Motor neuron (in vitro differentiated cells): ENCODE results near the gene ALDH5A1. TPM values are rescaled to one million over a fixed set of nuclear protein-coding genes. Genes with fewer than 3 reads are reported as not detected.
"Not testable (repeated sequence)": the region's sequence is repeated elsewhere in the genome, so short reads cannot be mapped to it uniquely, and the experiment has no call there.

Experiments
- ATAC-seq, 8 experiments: fragments of 200-7000 bp; cut with Tn5 transposase; replicated peaks in 6 of 8; 2 replicates each; pipeline ENCODE4 v1.8.0; 2021; ENCODE audit warnings: mild to moderate bottlenecking in 8 of 8, moderate library complexity in 8 of 8
- H3K27ac ChIP-seq, 2 donors: fragments of 250-450 bp; sonication (Bioruptor Pico); 2 replicates each; pipeline ENCODE4 v1.9.0; 2021; ENCODE audit warnings: antibody characterized with exemption in 2 of 2, mild to moderate bottlenecking in 2 of 2, moderate library complexity in 1 of 2
- H3K4me1 ChIP-seq, 2 donors: fragments of 250-450 bp; sonication (Bioruptor Pico); replicated peaks in 1 of 2; 2 replicates each; pipeline ENCODE4 v1.6.1; 2021; ENCODE audit warnings: antibody characterized with exemption in 2 of 2, mild to moderate bottlenecking in 2 of 2, moderate library complexity in 1 of 2
- H3K4me3 ChIP-seq, 5 donors: fragments of 250-450 bp; sonication (Bioruptor Pico); 2 replicates each; pipeline ENCODE4 v1.9.0; 2021; ENCODE audit warnings: antibody characterized with exemption in 5 of 5, mild to moderate bottlenecking in 5 of 5, moderate library complexity in 4 of 5
- WGBS, 10 experiments: fragments of 450-650 bp; shearing (Covaris generic); methylation state at CpG; one replicate each; pipeline ENCODE4 v1.0.0; 2022; 5-methylcytosine and 5-hydroxymethylcytosine counted together
- in situ Hi-C, 9 experiments: fragments of 400-800 bp; cut with MboI; loops; one replicate each; pipeline ENCODE4 v1.15.0; 2021; ENCODE audit warnings: low sequenced_read_pairs in 9 of 9, low pct_unique_long_range_greater_than_20kb in 2 of 9; ENCODE audit not compliant: unreplicated experiment in 9 of 9
- total RNA-seq, 8 experiments: library from RNA; unstranded; fragments of 300-600 nt; gene quantifications; 2 replicates each; pipeline versions ENCODE4 v1.2.3 to v1.2.4, GENCODE V29; 2022

Gene ALDH5A1
- total RNA-seq, 8 experiments from 2014 or later, result 0.25 to 32.4 (median 12.9) TPM

GRCh38 chr6:24492475-24492874 lies 2.3 kb upstream of the ALDH5A1 start:
- WGBS, 10 experiments, result 14 to 88% (median 70%) methylated on average over 1 to 3 of the region's 3 CpGs; no CpG with 5 or more reads in 3 of the 10 experiments
- Histone ChIP-seq H3K4me3 (no peak overlapping the region), H3K4me1 (peaks cover 8 to 10% of the 10 kb centered on the region in 2 donors), H3K27ac (no peak overlapping the region)
- ATAC-seq, result no peak
- in situ Hi-C loops, result no loop called here

GRCh38 chr6:24493945-24494820 lies 586 bp upstream of the ALDH5A1 start:
- WGBS, 10 experiments, result 16 to 83% (median 44%) methylated on average over 3 to 26 of the region's 36 CpGs

GRCh38 chr6:24497254-24497970 lies 2.6 kb downstream of the ALDH5A1 start:
- H3K27ac ChIP-seq, result no peak overlapping the region
- WGBS, 10 experiments, result 36 to 98% (median 69%) methylated on average over 2 to 9 of the region's 11 CpGs; no CpG with 5 or more reads in 2 of the 10 experiments
- in situ Hi-C loops, result no loop called here

More at GRCh38 chr6:24493945-24494820, 586 bp upstream of the ALDH5A1 start:
- peak overlapping the region; percentile 49 to 75 (median 56) for H3K4me3 ChIP-seq
- peak overlapping the region in 1 of 2 donors; percentile 83 for H3K27ac ChIP-seq
- in situ Hi-C loops, result no loop called here
- peak in 2 of 8 experiments; percentile 3 to 5 for ATAC-seq
- H3K4me1 ChIP-seq, result peaks cover 8 to 10% of the 10 kb centered on the region in 2 donors

GRCh38 chr6:24500683-24501082 lies 5.9 kb downstream of the ALDH5A1 start:
- WGBS, 10 experiments, result 42 to 100% (median 75%) methylated on average over 1 to 3 of the region's 3 CpGs; no CpG with 5 or more reads in 1 of the 10 experiments
- H3K27ac ChIP-seq, result no peak overlapping the region
- no peak for ATAC-seq
- no peak overlapping the region for H3K4me3 ChIP-seq
- in situ Hi-C loops, result no loop called here
- H3K4me1 ChIP-seq, result peaks cover 2 to 3% of the 10 kb centered on the region in 2 donors

More at GRCh38 chr6:24497254-24497970, 2.6 kb downstream of the ALDH5A1 start:
- ATAC-seq, result no peak
- H3K4me1 ChIP-seq, result peaks cover 8 to 10% of the 10 kb centered on the region in 2 donors
- H3K4me3 ChIP-seq, result no peak overlapping the region

GRCh38 chr6:24501374-24501773 lies 6.6 kb downstream of the ALDH5A1 start:
- no peaks in the 10 kb centered on the region for H3K4me1 ChIP-seq
- WGBS, 10 experiments, result 20 to 100% (median 63%) methylated on average over 1 to 2 of the region's 2 CpGs
- H3K4me3 ChIP-seq, result no peak overlapping the region
- no peak overlapping the region for H3K27ac ChIP-seq
- ATAC-seq, result no peak
- in situ Hi-C loops, result no loop called here

GRCh38 chr6:24501914-24502313 lies 7.1 kb downstream of the ALDH5A1 start:
- ATAC-seq, result no peak

GRCh38 chr6:24504287-24504648 lies 9.5 kb downstream of the ALDH5A1 start:
- no peak for ATAC-seq
- H3K4me3 ChIP-seq, result no peak overlapping the region
- no peak overlapping the region for H3K27ac ChIP-seq
- H3K4me1 ChIP-seq, result no peaks in the 10 kb centered on the region
- WGBS, 10 experiments, result 43 to 100% (median 100%) methylated on average over 1 of the region's 1 CpG; no CpG with 5 or more reads in 3 of the 10 experiments
- in situ Hi-C loops, result no loop called here

More at GRCh38 chr6:24501914-24502313, 7.1 kb downstream of the ALDH5A1 start:
- in situ Hi-C loops, result no loop called here
- Histone ChIP-seq H3K4me1 (no peaks in the 10 kb centered on the region), H3K4me3 (no peak overlapping the region), H3K27ac (no peak overlapping the region)

GRCh38 chr6:24504649-24505586 lies 10.1 kb downstream of the ALDH5A1 start:
- peak in 3 of 8 experiments; percentile 36 to 92 (median 90) for ATAC-seq
- WGBS, 10 experiments, result 16 to 100% (median 85%) methylated on average over 1 to 13 of the region's 14 CpGs
- Histone ChIP-seq H3K4me3 (no peak overlapping the region), H3K27ac (no peak overlapping the region), H3K4me1 (no peaks in the 10 kb centered on the region)
- in situ Hi-C loops, result no loop called here

- ATAC-seq, result no peak
- in situ Hi-C loops, result no loop called here
- no peak overlapping the region for H3K4me3 ChIP-seq
- no peak overlapping the region for H3K27ac ChIP-seq
- H3K4me1 ChIP-seq, result no peaks in the 10 kb centered on the region
- 41 to 97% (median 85%) methylated on average over 1 to 3 of the region's 3 CpGs for WGBS, 10 experiments
Observed at GRCh38 chr6:24506814-24507520, 12.2 kb downstream of the ALDH5A1 start.

GRCh38 chr6:24511976-24512375 lies 17.2 kb downstream of the ALDH5A1 start:
- H3K27ac ChIP-seq, H3K4me3 ChIP-seq, H3K4me1 ChIP-seq, ATAC-seq, in situ Hi-C loops: not testable (repeated sequence)
- WGBS, 10 experiments, result 54 to 83% (median 74%) methylated on average over 2 to 6 of the region's 6 CpGs; no CpG with 5 or more reads in 1 of the 10 experiments

- no peak for ATAC-seq
- no peak overlapping the region for H3K27ac ChIP-seq
- no peak overlapping the region for H3K4me3 ChIP-seq
- in situ Hi-C loops, result no loop called here
- no peaks in the 10 kb centered on the region for H3K4me1 ChIP-seq
- 66 to 100% (median 89%) methylated on average over 1 to 4 of the region's 4 CpGs; no CpG with 5 or more reads in 3 of the 10 experiments for WGBS, 10 experiments
Observed at GRCh38 chr6:24513602-24514001, 18.8 kb downstream of the ALDH5A1 start.
